GM23248 (cell line): ENCODE data around the gene ZNF286A. TPM values are rescaled to one million over a fixed set of nuclear protein-coding genes. Genes with fewer than 3 reads are reported as not detected.
"Not testable (repeated sequence)": the region's sequence is repeated elsewhere in the genome, so short reads cannot be mapped to it uniquely, and the experiment has no call there.

Source experiments
- DNase-seq: peaks from one replicate; pipeline ENCODE4 v3.0.0-alpha.2; 2015
- H2AFZ ChIP-seq: fragments of 200-600 bp; sonication (generic); 2 replicates; pipeline ENCODE4 v1.6.1; 2016; ENCODE audit warnings: antibody characterized with exemption
- H3F3A ChIP-seq: fragments of 200-600 bp; sonication (generic); 2 replicates; pipeline ENCODE4 v1.6.1; 2016; ENCODE audit warnings: mild to moderate bottlenecking, antibody characterized with exemption, mixed run types; ENCODE audit not compliant: insufficient read depth
- H3K27ac ChIP-seq: fragments of 200-600 bp; sonication (generic); 2 replicates; pipeline ENCODE4 v1.5.1; 2016; ENCODE audit warnings: mild to moderate bottlenecking
- H3K27me3 ChIP-seq: fragments of 200-600 bp; sonication (generic); replicated peaks from 2 replicates; pipeline ENCODE4 v1.6.1; 2016; ENCODE audit warnings: mild to moderate bottlenecking; ENCODE audit not compliant: insufficient read depth
- H3K36me3 ChIP-seq: fragments of 200-600 bp; sonication (generic); 2 replicates; pipeline ENCODE4 v1.6.1; 2016; ENCODE audit warnings: low read depth, mild to moderate bottlenecking
- H3K4me1 ChIP-seq: fragments of 200-600 bp; sonication (generic); 2 replicates; pipeline ENCODE4 v1.6.1; 2016; ENCODE audit warnings: mild to moderate bottlenecking; ENCODE audit not compliant: insufficient read depth
- H3K4me2 ChIP-seq: fragments of 200-600 bp; sonication (generic); one replicate; pipeline ENCODE4 v1.6.1; 2016; ENCODE audit warnings: mild to moderate bottlenecking; ENCODE audit not compliant: unreplicated experiment
- H3K4me3 ChIP-seq: fragments of 200-600 bp; sonication (generic); 2 replicates; pipeline ENCODE4 v1.5.1; 2016; ENCODE audit warnings: mild to moderate bottlenecking
- H3K79me2 ChIP-seq: fragments of 200-600 bp; sonication (generic); 2 replicates; pipeline ENCODE4 v1.6.1; 2016; ENCODE audit warnings: mild to moderate bottlenecking; ENCODE audit not compliant: insufficient read depth
- H3K9ac ChIP-seq: fragments of 200-600 bp; sonication (generic); 2 replicates; pipeline ENCODE4 v1.6.1; 2016; ENCODE audit warnings: mild to moderate bottlenecking
- H3K9me2 ChIP-seq: fragments of 200-600 bp; sonication (generic); 2 replicates; pipeline ENCODE4 v1.6.1; 2016; ENCODE audit warnings: mixed run types, mild to moderate bottlenecking, moderate library complexity; ENCODE audit not compliant: insufficient read depth
- H3K9me3 ChIP-seq: fragments of 200-600 bp; sonication (generic); one replicate; pipeline ENCODE4 v1.6.1; 2017; ENCODE audit warnings: low read depth
- H4K20me1 ChIP-seq: fragments of 200-600 bp; sonication (generic); 2 replicates; pipeline ENCODE4 v1.6.0; 2016; ENCODE audit not compliant: insufficient read depth
- EZH2 ChIP-seq: fragments of 200-600 bp; sonication (generic); IDR thresholded peaks from 2 replicates; pipeline ENCODE4 v1.6.1; 2018; ENCODE audit warnings: antibody characterized with exemption, mild to moderate bottlenecking; ENCODE audit not compliant: insufficient read depth, poor library complexity, severe bottlenecking
- EZH2phosphoT487 ChIP-seq: fragments of 200-600 bp; sonication (generic); IDR thresholded peaks from 2 replicates; pipeline ENCODE4 v1.6.1; 2018; ENCODE audit warnings: antibody characterized with exemption, moderate library complexity, mild to moderate bottlenecking, low read depth; ENCODE audit not compliant: insufficient read depth
- WGBS, 2 experiments: methylation state at CpG; one replicate each; pipeline ENCODE4 v1.1.6; 2015 to 2017; ENCODE audit warnings: low lambda C conversion rate in 2 of 2, low coverage in 1 of 2; ENCODE audit errors: missing lambda C conversion rate in 2 of 2; 5-methylcytosine and 5-hydroxymethylcytosine counted together
- in situ Hi-C: fragments of 300-500 bp; cut with MboI; formaldehyde crosslinking; loops from 2 replicates; pipeline ENCODE4 v1.15.0; 2020
- polyA plus RNA-seq: library from polyadenylated mRNA; unstranded; fragments of >200 nt; fragmentation: Nextera tagmentation; extraction: Ambion mirVana; gene quantifications from 2 replicates; pipeline ENCODE4 v1.2.1, GENCODE V29; 2016
- total RNA-seq: library from RNA; depleted of rRNA; stranded (reverse); fragments of >200 nt; shearing (Covaris generic); gene quantifications from 2 replicates; pipeline ENCODE4 v1.2.3, GENCODE V29; 2014

Gene ZNF286A
- total and polyA plus RNA-seq, 2 experiments from 2014 or later, result 11.7 to 13.6 TPM

- no peak overlapping the region for H3K9ac ChIP-seq
- H3F3A ChIP-seq, result no peaks in the 10 kb centered on the region
- no peak for DNase-seq
- no peak overlapping the region for H3K4me2 ChIP-seq
- H3K9me2 ChIP-seq, result no peaks in the 10 kb centered on the region
- H3K79me2 ChIP-seq, result no peaks in the 10 kb centered on the region
- no peak overlapping the region for H2AFZ ChIP-seq
- no peak overlapping the region for H3K4me3 ChIP-seq
- H3K9me3 ChIP-seq, result no peaks in the 10 kb centered on the region
- in situ Hi-C loops, result no loop called here
- no peaks in the 10 kb centered on the region for H3K36me3 ChIP-seq
- H4K20me1 ChIP-seq, result no peaks in the 10 kb centered on the region
- H3K27ac ChIP-seq, result no peak overlapping the region
- 89 to 92% methylated on average over 5 of the region's 5 CpGs for WGBS, 2 experiments
- H3K4me1 ChIP-seq, result no peaks in the 10 kb centered on the region
- TF ChIP-seq EZH2 (no peak), EZH2phosphoT487 (no peak)
- H3K27me3 ChIP-seq, result no peaks in the 10 kb centered on the region
Observed at GRCh38 chr17:15663691-15664090, 35.9 kb upstream of the ZNF286A start.

GRCh38 chr17:15669526-15669925 is 30.0 kb upstream of the ZNF286A start:
- H3K9ac ChIP-seq, H3F3A ChIP-seq, H3K9me3 ChIP-seq, H3K36me3 ChIP-seq, H3K27me3 ChIP-seq, H3K4me3 ChIP-seq, H3K79me2 ChIP-seq, DNase-seq, H4K20me1 ChIP-seq, H3K4me1 ChIP-seq, H3K4me2 ChIP-seq, in situ Hi-C loops, H3K27ac ChIP-seq, H3K9me2 ChIP-seq, H2AFZ ChIP-seq: not testable (repeated sequence)
- 28 to 36% methylated on average over 5 of the region's 5 CpGs for WGBS, 2 experiments

GRCh38 chr17:15674640-15675039 is 24.9 kb upstream of the ZNF286A start:
- in situ Hi-C loops, H3K9ac ChIP-seq, H4K20me1 ChIP-seq, DNase-seq, H3K79me2 ChIP-seq, H3K27me3 ChIP-seq, H3K9me3 ChIP-seq, H3K36me3 ChIP-seq, H3K27ac ChIP-seq, H2AFZ ChIP-seq, H3K4me1 ChIP-seq, H3K4me2 ChIP-seq, H3F3A ChIP-seq, H3K4me3 ChIP-seq, H3K9me2 ChIP-seq: not testable (repeated sequence)
- 79 to 100% methylated on average over 1 of the region's 1 CpG for WGBS, 2 experiments

GRCh38 chr17:15675991-15676390 is 23.6 kb upstream of the ZNF286A start:
- H3K4me2 ChIP-seq, H3K27me3 ChIP-seq, H2AFZ ChIP-seq, H3K4me1 ChIP-seq, H3F3A ChIP-seq, H3K36me3 ChIP-seq, H4K20me1 ChIP-seq, DNase-seq, H3K9me3 ChIP-seq, H3K4me3 ChIP-seq, in situ Hi-C loops, H3K27ac ChIP-seq, H3K9ac ChIP-seq, H3K9me2 ChIP-seq, H3K79me2 ChIP-seq: not testable (repeated sequence)
- 94 to 98% methylated on average over 6 of the region's 6 CpGs for WGBS, 2 experiments

DNA sequence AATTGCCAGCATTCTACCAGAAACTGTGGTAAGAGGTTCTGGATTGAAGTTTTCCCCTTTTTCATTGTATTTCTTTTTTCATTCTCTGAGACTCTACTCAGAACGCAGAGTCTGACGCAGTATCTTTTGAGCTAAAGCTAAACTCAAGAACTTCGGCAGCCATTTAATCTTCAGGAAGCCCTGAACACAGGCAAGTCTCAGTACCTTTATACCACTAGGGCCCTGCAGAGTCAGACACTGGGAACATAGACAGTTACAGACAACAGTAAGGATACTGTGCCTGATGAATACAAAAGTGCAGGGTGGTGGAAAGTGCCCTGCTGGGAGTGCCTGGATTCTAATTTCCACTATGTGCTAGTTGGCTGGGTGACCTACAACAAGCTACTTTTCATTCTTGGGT is 16.4 kb upstream of the ZNF286A start:
- H3K9ac ChIP-seq, H3K27me3 ChIP-seq, DNase-seq, H3K4me1 ChIP-seq, H3K4me3 ChIP-seq, H3K27ac ChIP-seq, in situ Hi-C loops, H3K9me2 ChIP-seq, H3K9me3 ChIP-seq, H4K20me1 ChIP-seq, H3K36me3 ChIP-seq, H3K79me2 ChIP-seq, H3F3A ChIP-seq: not testable (repeated sequence)
- H3K4me2 ChIP-seq, result peak overlapping the region; percentile 93
- 98% methylated on average over 3 of the region's 3 CpGs for WGBS, 2 experiments
- peak overlapping the region; percentile 99; the same call in 1 of the 2 replicates for H2AFZ ChIP-seq

- peak; percentile 80 for DNase-seq
- H3K79me2 ChIP-seq, H3K27me3 ChIP-seq, H3K36me3 ChIP-seq, H3F3A ChIP-seq, H4K20me1 ChIP-seq, H3K9me3 ChIP-seq, in situ Hi-C loops, H3K9me2 ChIP-seq, H3K4me1 ChIP-seq: not testable (repeated sequence)
- Histone ChIP-seq H3K4me2 (peak within 1 kb of the TSS; percentile 93), H3K27ac (peak within 1 kb of the TSS; percentile 55), H3K9ac (peak within 1 kb of the TSS; percentile 82), H2AFZ (peak within 1 kb of the TSS; percentile 99), H3K4me3 (peak within 1 kb of the TSS; percentile 87)
- WGBS, 2 experiments, result 1% methylated on average over 32 to 34 of the region's 35 CpGs
Observed at GRCh38 chr17:15683824-15684478, 15.6 kb upstream of the ZNF286A start, which contains the start of gene TRIM16. TRIM16 (minus strand) TSS chr17:15684311; CDS start chr17:15651609, 32,702 bp downstream.

GRCh38 chr17:15687494-15687893 is 12.1 kb upstream of the ZNF286A start:
- H3K36me3 ChIP-seq, H3K27ac ChIP-seq, H3K79me2 ChIP-seq, H3K4me1 ChIP-seq, in situ Hi-C loops, H3F3A ChIP-seq, H2AFZ ChIP-seq, H3K9ac ChIP-seq, H3K9me2 ChIP-seq, H3K9me3 ChIP-seq, H3K4me3 ChIP-seq, DNase-seq, H3K4me2 ChIP-seq, H4K20me1 ChIP-seq, H3K27me3 ChIP-seq: not testable (repeated sequence)
- WGBS, 2 experiments, result 71 to 78% methylated on average over 1 of the region's 1 CpG
